Measurements from ENCODE around the gene LY6G6D.
A peak's percentile ranks its signal among the peaks of the same experiment; 100 is the strongest.

- TF ChIP-seq CTCF (conservative IDR thresholded peaks at IDR 0.05) (no peak), ZFX (IDR thresholded peaks at IDR 0.05) (peak; percentile 57; the same call in 1 of the 2 replicates)
Measured at GRCh38 chr6:31665501-31666336, 49.4 kb upstream of the LY6G6D start, which contains the start of gene CSNK2B.
